Keratinocyte (primary cell): ENCODE data around the gene YLPM1.

ENCODE experiments used
- CTCF ChIP-seq, 3 experiments: IDR thresholded peaks in 1 of 3; conservative IDR thresholded peaks in 1 of 3; optimal IDR thresholded peaks in 1 of 3; 2 replicates in 2 of 3; 3 replicates in 1 of 3; pipeline versions ENCODE3 to v1.5.1; 2011; ENCODE audit warnings: low read length in 3 of 3, mild to moderate bottlenecking in 3 of 3, moderate library complexity in 2 of 3, control low read depth in 1 of 3, inconsistent platforms in 1 of 3; ENCODE audit not compliant: insufficient read depth in 2 of 3; ENCODE audit errors: extremely low read depth in 1 of 3
- EZH2 ChIP-seq: IDR thresholded peaks from one replicate; pipeline ENCODE4 v1.6.1; 2012; ENCODE audit warnings: inconsistent platforms, mild to moderate bottlenecking, low read length, moderate library complexity

- TF ChIP-seq CTCF (optimal IDR thresholded peaks at IDR 0.05 in 1 of 3, IDR thresholded peaks at IDR 0.05 in 1 of 3, conservative IDR thresholded peaks at IDR 0.05 in 1 of 3; ENCODE audit: extremely low read depth in 1 of 3, insufficient read depth in 2 of 3, low read length in 3 of 3), result no peak
- TF ChIP-seq EZH2, result no peak
Observed at GRCh38 chr14:74763803-74764531, 851 bp downstream of the YLPM1 start.
